IPS DF 6.9 (cell line): Measurements from ENCODE around the gene SLC66A1.

Experiments
- DNase-seq: peaks from one replicate; pipeline ENCODE4 v3.0.0-alpha.2; 2013; ENCODE audit warnings: low read depth, low spot score
- H3K27ac ChIP-seq: one replicate; pipeline ENCODE4 v1.5.1; 2013; ENCODE audit warnings: low read length, control low read depth
- H3K27me3 ChIP-seq: 2 replicates; pipeline ENCODE4 v1.6.1; 2013; ENCODE audit warnings: mild to moderate bottlenecking, low read length; ENCODE audit not compliant: control insufficient read depth, insufficient read depth
- H3K36me3 ChIP-seq: 2 replicates; pipeline ENCODE4 v1.6.1; 2013; ENCODE audit warnings: low read length; ENCODE audit not compliant: control insufficient read depth, insufficient read depth
- H3K4me1 ChIP-seq: 2 replicates; pipeline ENCODE4 v1.6.1; 2013; ENCODE audit warnings: low read length; ENCODE audit not compliant: control insufficient read depth, insufficient read depth
- H3K4me3 ChIP-seq: 2 replicates; pipeline ENCODE4 v1.5.1; 2013; ENCODE audit warnings: mild to moderate bottlenecking, low read length
- H3K9me3 ChIP-seq: 2 replicates; pipeline ENCODE4 v1.6.1; 2013; ENCODE audit warnings: low read length, inconsistent platforms; ENCODE audit not compliant: control insufficient read depth, insufficient read depth
- WGBS: extraction: QIAGEN DNeasy Blood & Tissue Kit; methylation state at CpG from one replicate; pipeline ENCODE4 v1.1.7; 2013; ENCODE audit warnings: mixed read lengths, missing lambda C conversion rate; ENCODE audit not compliant: insufficient read length, insufficient coverage; 5-methylcytosine and 5-hydroxymethylcytosine counted together

SLC66A1 gene

DNA sequence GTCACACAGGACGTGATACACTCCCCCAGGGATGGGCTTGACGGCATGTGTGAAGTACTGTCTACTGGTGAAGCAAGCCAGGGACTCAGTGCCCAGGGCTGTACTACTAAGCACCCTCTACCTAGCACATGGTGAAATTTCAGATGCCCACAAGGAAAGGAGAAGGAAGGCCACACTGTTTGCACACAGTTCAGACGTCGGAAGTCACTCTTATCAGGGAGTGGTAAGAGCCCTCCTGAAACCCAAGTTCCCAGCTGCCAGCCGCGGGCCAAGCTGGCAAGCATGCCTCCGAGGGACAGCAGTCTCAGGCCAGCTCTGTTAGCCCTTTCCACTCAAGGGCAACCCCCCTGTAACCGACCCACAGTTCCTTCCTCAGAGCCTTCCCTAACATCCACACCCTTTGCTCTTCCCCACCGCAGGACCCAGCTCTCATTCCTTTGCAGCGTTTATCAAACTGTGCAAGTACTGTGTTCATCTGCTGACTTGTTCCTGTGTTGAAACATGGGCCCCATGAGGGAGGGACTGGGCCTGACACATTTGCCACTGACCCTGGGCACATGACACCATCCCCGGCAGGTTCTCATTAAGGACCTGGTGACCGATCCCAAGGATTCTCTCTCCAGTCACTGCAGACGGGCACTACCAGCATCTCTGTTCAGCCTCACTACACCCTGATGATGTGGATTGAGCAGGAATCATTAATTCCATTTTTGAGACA is 58.5 kb downstream of the SLC66A1 start:
- peaks cover 3% of the 10 kb centered on the region; the same call in 1 of the 2 replicates for H3K36me3 ChIP-seq
- no peaks in the 10 kb centered on the region for H3K27me3 ChIP-seq
- WGBS: no CpG with 5 or more reads among the region's 13 CpGs
- no peaks in the 10 kb centered on the region for H3K4me1 ChIP-seq
- no peak overlapping the region for H3K4me3 ChIP-seq
- no peaks in the 10 kb centered on the region for H3K9me3 ChIP-seq
- no peak overlapping the region for H3K27ac ChIP-seq
- DNase-seq: no peak

DNA sequence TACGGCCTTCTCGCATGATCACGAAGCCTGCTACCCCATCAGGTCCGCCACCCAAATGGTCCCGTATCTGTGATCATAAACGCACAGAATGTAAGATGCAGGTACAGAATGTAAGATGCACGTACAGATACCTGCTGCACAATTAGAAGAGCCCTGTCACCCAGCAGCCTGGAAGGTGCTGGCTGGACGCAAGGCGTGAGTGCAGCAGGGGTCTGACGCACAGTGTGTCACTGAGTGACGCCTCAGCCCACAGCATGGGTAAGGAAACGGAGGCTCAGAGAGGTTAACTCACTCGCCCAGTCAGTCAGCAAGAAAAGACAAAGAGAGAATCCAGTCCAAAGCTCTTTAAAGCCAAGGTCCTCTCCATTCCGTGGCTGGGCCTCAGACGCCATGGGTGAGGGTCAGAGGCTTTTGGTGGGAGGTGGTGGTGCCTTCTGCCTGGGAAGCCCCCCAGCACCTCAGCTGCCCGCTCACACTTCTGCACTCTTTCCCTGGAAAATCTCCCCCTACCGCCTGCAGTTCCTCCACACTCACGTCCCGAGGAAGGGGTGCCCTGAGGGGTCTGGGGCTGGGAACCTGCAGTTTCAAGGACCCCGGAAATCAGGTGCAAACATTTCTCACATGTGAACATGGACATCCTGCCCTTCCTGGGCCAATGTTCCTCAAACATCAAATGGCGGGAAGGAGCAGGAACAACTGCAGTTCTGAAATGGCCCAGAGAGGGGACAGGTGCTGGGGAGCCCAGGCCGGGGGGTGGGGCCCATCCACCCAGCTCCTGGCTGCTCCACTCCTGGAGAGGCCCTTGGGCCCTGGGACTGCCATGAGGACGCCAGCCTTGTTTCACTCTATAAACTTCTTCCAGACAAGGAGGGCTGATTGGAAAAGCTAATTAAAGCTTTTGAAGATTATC is 59.4 kb downstream of the SLC66A1 start:
- DNase-seq: no peak
- H3K4me3 ChIP-seq: no peak overlapping the region
- H3K36me3 ChIP-seq: peaks cover 4% of the 10 kb centered on the region; the same call in 1 of the 2 replicates
- no CpG with 5 or more reads among the region's 23 CpGs for WGBS
- no peaks in the 10 kb centered on the region for H3K4me1 ChIP-seq
- H3K9me3 ChIP-seq: no peaks in the 10 kb centered on the region
- H3K27ac ChIP-seq: no peak overlapping the region
- H3K27me3 ChIP-seq: no peaks in the 10 kb centered on the region

- no CpG with 5 or more reads among the region's 5 CpGs for WGBS
- Histone ChIP-seq H3K27ac (no peak overlapping the region), H3K27me3 (no peaks in the 10 kb centered on the region), H3K36me3 (peaks cover 6% of the 10 kb centered on the region; the same call in 1 of the 2 replicates), H3K9me3 (no peaks in the 10 kb centered on the region), H3K4me1 (no peaks in the 10 kb centered on the region), H3K4me3 (no peak overlapping the region)
- no peak for DNase-seq
Measured at GRCh38 chr1:19372136-19372514, 60.0 kb downstream of the SLC66A1 start.

DNA sequence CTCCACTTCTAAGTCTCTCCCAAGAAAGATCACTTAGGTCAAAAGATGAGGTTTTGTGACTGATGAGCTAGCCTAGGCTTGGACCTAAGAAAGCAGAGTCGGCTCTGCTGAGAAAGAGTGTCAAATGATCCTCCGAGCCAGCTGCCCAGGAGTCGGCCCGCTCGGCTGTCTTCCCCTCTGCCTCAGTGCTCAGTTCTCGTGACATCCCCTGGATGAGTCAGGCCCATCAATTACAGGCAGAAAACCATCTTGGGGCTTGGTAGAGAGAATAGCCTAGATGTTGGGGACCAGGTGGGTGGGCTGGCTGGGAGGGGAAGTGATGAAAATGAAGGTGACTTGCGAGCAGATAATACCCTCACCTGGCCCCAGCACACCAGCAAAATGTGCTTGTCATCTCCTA is 60.5 kb downstream of the SLC66A1 start:
- Histone ChIP-seq H3K4me3 (no peak overlapping the region), H3K36me3 (peaks cover 6% of the 10 kb centered on the region; the same call in 1 of the 2 replicates), H3K9me3 (no peaks in the 10 kb centered on the region), H3K4me1 (no peaks in the 10 kb centered on the region), H3K27me3 (no peaks in the 10 kb centered on the region), H3K27ac (no peak overlapping the region)
- no peak for DNase-seq
- WGBS: no CpG with 5 or more reads among the region's 7 CpGs

DNA sequence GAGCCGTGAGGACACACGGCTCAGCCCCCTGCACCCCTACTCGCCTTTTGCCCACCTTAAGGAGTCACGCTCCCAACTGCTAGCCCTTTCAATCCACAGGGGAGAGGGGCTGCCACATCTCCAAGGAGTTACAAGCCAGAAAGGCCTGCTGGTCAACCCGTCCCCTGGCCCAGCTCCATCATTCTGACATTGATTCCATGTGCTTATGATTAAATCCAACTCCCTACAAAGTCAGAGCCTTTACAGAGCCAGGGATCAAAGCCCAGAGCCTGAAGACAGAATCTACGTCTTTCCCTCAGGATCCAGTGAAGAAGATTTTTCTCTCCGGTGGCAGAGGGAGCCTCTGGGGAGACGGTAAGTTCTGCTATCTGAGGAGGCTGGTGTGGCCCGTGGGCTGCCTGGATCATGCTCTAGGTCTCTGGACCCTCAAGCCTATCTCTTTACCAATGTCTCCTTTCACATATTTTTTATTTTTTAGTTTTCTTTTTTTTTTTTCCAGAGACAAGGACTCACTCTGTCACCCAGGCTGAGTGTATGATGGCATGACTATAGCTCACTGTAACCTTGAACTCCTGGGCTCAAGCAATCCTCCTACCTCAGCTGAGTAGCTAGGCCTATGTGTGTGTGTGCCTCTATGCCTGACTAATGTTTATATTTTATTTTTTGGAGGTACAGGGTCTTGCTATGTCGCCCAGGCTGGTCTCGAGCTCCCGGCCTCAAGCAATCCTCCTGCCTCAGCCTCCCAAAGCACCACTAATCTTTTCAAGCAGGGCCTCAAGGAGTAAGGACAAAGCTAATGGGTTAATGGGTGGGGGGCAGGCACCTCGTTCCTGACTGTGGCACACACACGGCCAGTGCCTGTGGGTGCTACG is 61.3 kb downstream of the SLC66A1 start:
- Histone ChIP-seq H3K27ac (no peak overlapping the region), H3K36me3 (peaks cover 6% of the 10 kb centered on the region; the same call in 1 of the 2 replicates), H3K4me1 (no peaks in the 10 kb centered on the region), H3K9me3 (no peaks in the 10 kb centered on the region), H3K27me3 (no peaks in the 10 kb centered on the region), H3K4me3 (no peak overlapping the region)
- WGBS: no CpG with 5 or more reads among the region's 15 CpGs
- no peak for DNase-seq

DNA sequence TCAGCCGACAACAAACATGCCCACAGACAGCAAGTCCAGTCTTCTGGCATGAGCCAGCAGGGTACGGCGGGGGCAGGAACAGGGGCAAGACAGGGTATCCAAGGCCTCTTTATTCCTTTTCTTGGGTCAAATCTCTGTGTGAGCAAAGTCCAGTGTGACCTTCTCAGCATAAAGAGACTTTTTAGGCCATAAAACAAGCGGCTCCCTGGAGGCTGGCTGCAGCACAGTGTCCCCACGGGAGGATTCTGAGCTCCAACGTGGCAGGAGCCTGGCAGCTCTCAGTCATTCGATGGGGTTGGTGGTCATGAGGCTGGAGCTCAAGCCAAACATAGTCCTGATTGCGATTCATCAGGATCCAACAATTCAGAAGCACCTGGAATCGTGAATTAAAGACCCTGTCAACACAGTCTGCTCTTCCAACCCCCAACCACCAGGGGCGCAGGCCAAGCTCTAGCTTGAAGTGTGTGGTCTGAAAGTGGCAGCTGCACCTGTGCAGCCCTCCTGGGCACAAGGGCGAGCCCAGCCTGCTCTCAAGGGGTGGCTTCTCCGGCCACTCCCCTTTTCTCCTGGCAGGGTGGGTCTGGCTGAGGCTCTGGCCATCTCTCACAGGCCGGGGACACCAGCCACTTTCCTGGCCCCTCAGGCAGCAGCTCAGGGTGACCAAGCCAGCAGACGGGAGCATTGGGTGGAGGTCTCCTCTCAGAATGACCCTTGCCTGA is 62.1 kb downstream of the SLC66A1 start:
- Histone ChIP-seq H3K36me3 (peaks cover 6% of the 10 kb centered on the region; the same call in 1 of the 2 replicates), H3K9me3 (no peaks in the 10 kb centered on the region), H3K27ac (no peak overlapping the region), H3K27me3 (no peaks in the 10 kb centered on the region), H3K4me3 (no peak overlapping the region), H3K4me1 (no peaks in the 10 kb centered on the region)
- no peak for DNase-seq
- WGBS: no CpG with 5 or more reads among the region's 14 CpGs

GRCh38 chr1:19374926-19375325 is 62.8 kb downstream of the SLC66A1 start:
- no CpG with 5 or more reads among the region's 8 CpGs for WGBS
- no peak for DNase-seq
- no peak overlapping the region for H3K27ac ChIP-seq
- H3K4me1 ChIP-seq: no peaks in the 10 kb centered on the region
- peaks cover 6% of the 10 kb centered on the region; the same call in 1 of the 2 replicates for H3K36me3 ChIP-seq
- no peak overlapping the region for H3K4me3 ChIP-seq
- no peaks in the 10 kb centered on the region for H3K27me3 ChIP-seq
- no peaks in the 10 kb centered on the region for H3K9me3 ChIP-seq

DNA sequence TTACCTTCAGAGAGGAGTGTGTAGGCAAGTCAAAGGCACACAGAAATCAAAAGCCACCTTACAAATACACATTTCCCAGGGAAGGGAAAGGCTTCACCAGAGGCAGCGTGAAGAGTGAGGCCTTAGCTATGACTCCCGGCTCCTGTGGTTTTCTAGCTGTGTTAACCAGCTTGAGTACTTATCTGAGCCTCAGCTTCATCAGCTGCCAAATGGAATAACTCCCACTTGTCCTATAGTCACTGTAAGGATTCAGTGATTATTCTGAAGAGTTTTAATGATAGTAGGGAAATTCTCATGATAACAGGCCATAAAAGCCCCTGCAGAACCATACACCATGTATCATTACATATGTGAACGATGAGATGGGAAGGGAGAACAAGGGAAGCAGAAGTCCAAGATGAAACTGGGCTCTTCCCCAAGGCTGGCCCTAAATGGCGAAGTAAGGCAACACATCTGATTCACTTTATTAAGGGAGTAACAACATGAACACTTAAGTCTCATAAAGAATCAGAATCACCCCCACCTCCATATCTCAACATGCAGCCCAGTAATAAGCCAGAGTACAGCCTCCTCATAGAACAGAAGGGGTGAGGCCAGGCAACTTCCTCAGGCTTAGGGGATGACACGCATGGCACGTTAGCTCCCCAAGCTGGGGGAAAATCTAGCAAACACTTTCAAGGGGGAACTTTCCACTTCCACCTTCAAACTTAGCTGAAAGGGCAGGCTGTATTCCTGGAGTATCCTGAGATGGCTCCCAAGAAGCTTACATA is 63.7 kb downstream of the SLC66A1 start:
- Histone ChIP-seq H3K9me3 (no peaks in the 10 kb centered on the region), H3K4me3 (no peak overlapping the region), H3K4me1 (no peaks in the 10 kb centered on the region), H3K27me3 (no peaks in the 10 kb centered on the region), H3K36me3 (peaks cover 6% of the 10 kb centered on the region; the same call in 1 of the 2 replicates), H3K27ac (no peak overlapping the region)
- WGBS: no CpG with 5 or more reads among the region's 6 CpGs
- no peak for DNase-seq
